SHP77 (cell line): ENCODE measurements around the gene KRT23.
"Not testable (repeated sequence)": the region's sequence is repeated elsewhere in the genome, so short reads cannot be mapped to it uniquely, and the experiment has no call there.

Source experiments
- DNase-seq, 2 experiments: peaks; one replicate each; lab custom pipeline; 2025; lab: John Stamatoyannopoulos, UW

The KRT23 gene

DNA sequence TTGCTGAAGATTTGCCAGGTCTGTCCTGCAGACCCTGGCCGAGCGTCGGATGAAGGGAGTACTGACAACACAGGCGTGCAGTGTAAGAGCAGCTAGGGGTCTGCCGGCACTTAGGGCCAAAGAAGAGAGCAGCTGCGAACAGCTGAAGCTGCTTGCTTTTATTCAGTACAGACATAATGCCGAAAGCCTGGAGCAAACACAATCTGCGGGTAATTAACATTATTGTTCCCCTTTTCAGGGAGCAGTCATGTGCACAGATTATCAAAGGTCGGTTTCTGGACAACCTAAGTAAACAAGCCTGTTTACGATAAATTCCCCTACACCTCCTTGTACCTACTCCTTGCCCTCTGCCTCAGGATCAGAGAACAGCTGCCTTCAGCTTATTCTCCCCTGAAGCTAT lies 12.0 kb upstream of the KRT23 start:
- no peak for DNase-seq

DNA sequence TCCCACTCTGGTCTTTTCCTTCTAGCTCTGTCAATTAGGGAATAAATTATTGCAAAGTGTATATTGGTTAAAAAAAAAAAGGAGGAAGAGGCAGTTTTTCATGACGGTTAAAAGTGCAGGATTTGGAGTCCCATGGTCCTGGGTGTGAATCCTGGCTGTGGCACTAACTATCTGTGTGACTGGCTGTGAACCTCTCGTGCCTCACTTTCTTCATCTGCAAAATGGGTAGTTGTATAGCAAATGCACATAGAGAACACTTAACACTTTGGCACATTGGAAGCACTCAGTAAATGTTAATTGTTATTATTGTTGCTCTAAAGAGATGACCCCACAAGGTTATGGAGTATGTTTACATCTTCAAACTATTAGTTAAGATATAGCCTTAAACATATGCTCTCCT lies 10.5 kb upstream of the KRT23 start:
- DNase-seq: no peak

DNA sequence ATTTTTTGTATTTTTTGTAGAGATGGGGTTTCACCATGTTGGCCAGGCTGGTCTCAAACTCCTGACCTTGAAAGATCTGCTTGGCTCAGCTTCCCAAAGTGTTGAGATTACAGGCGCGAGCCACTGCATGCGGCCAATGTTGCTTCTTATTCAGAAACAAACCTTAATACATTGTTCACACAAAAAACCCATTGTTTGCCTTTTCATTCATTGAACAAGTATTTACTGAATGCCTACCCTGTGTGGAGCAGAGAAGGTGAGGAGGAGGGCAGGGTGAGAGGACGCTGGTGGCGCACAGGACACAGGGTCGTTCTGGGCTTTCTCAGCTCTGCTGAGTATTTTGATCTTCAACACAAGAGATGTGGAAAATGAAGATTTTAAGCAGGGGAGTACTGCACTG lies 8.0 kb upstream of the KRT23 start:
- DNase-seq: no peak

DNA sequence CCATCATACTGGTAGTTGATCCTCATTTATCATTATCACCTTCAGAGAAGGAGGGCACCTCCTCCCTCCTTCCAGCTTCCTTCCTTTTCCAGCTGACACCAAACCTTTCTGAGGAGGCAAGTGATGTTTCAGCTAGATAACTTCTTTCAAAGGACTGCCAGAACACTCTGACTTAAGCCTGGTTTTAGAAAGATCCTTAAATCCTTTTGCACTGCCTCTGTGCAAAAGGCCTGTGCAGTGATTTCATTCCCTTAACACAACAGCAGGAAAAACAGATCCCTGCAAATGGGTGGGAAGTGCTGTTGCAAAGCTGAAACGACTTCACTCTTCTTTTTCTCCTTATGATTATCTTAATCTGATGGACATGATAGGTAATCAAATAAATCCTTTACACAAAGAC lies 7.1 kb upstream of the KRT23 start:
- DNase-seq: no peak

DNA sequence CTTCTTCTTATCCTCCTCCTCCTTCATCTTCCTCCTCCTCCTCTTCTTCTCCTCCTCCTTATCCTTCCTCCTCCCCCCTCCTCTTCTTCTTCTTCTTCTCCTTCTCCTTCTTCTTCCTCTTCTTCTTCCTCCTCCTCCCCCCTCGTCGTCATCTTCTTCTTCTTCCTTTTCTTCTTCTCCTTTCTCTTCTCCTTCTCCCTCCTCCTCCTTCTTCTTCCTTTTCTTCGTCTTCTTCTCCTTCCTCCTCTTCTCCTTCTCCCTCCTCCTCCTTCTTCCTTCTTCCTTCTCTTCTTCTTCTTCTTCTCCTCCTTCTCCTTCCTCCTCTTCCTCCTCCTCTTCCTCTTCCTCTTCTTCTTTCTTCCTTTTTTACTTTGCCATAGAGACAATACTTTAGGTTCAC lies 5.1 kb upstream of the KRT23 start:
- no peak for DNase-seq

GRCh38 chr17:40940266-40940665 lies 2.8 kb upstream of the KRT23 start:
- no peak for DNase-seq

GRCh38 chr17:40938981-40939380 lies 1.5 kb upstream of the KRT23 start:
- DNase-seq: no peak

- DNase-seq: no peak
Observed at GRCh38 chr17:40936976-40937375, 470 bp downstream of the KRT23 start.

DNA sequence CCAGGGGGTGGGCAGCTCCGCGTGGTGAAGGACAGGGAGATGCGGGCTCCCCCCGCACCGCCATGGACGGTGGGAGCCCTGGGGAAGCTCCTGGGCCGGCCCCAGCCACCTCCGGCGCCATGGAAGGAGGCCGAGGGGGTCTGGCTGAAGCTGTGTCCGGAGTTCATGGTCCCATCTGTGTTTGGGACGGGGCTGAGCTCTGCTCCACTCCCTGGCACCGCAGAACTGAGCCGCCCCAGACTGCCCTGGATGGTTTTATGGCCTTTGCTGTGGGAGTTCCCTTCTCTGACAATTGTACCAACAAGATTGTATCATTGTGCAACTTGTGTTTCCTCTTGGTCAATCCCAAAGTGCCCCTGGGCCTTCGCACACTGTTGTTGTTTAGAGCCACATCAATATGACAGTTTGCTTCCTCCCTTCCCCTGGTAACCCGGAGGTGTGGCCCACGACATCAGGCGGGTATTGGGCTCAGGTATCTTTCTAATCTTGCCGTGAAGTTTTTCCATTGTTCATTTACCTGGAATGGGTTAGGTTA lies 942 bp downstream of the KRT23 start:
- DNase-seq: no peak

GRCh38 chr17:40935624-40936023 lies 1.8 kb downstream of the KRT23 start:
- DNase-seq: no peak

DNA sequence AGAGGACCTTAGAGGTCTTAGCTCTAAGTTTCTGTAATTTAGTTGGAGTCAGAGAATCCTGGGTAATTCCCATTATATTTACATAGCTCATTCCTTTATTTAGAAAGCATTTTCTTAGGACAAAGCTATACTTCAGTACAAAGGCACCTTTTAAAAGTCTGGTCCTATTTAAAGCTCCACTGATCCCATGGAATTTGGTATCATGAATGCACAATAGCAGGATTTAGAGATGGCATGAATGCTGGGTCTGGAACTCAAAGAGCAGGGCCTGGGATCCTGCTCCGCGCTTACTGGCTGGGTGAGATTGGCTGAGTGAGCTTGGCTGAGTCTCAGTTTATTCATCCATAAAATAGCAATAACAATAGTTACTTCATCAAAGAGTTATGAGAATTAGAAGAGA lies 4.8 kb downstream of the KRT23 start:
- no peak for DNase-seq

- DNase-seq: no peak
Observed at GRCh38 chr17:40931311-40931710, 6.1 kb downstream of the KRT23 start.

- DNase-seq: no peak
Observed at GRCh38 chr17:40926341-40926740, 11.1 kb downstream of the KRT23 start.

DNA sequence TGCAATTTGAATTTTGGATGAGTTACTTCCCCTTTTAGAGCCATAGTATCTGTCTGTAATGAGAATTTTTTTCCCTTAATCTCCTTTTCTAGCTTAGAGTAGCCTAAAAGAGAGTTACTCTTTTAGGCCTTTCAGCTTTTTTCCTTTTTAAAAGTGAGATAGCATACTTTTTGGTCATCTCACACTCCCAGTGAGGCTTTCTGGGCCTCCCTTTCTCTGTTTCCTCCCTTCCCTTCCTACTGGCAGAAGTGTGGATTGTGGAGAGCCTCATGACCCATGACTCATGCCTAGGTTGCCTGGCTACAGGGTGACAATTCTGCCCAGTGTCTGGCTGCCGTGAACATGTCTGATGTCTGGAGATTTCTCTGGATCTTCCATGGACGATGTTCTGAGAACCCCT lies 15.2 kb downstream of the KRT23 start:
- DNase-seq: no peak

DNA sequence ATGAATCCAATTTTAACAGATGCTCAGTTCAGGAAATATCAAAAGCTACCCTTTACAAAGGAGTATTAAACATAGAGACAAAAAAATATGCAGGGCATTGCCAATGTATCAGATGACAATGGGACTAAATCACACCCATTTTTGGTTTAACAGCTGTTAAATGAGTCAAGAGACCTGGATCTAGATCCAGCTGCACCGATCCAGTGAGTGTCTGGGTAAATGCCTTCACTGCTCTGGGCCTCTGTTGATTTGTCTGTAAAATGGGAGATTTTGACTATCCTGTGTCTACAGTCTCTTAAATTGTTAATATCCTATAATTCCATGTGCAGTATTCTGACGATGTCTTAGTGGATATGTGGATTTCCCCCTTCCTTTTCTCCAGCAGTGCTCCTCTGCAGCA lies 16.4 kb downstream of the KRT23 start:
- DNase-seq: no peak

DNA sequence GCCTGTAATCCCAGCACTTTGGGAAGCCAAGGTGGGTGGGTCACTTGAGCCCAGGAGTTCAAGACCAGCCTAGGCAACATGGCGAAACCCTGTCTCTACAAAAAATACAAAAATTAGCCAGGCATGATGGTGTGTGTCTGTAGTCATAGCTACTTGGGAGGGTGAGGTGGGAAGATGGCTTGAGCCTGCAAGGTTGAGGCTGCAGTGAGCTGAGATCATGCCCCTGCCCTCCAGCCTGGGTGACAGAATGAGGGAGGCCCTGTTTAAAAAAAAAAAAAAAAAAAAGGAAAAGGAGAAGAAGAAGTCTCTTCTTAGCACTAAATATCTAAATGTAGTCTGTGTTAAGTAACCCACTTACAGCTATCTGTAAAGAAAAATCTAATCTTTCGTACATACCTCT lies 20.3 kb downstream of the KRT23 start:
- DNase-seq: not testable (repeated sequence)

GRCh38 chr17:40916366-40916765 lies 21.1 kb downstream of the KRT23 start:
- DNase-seq: no peak

DNA sequence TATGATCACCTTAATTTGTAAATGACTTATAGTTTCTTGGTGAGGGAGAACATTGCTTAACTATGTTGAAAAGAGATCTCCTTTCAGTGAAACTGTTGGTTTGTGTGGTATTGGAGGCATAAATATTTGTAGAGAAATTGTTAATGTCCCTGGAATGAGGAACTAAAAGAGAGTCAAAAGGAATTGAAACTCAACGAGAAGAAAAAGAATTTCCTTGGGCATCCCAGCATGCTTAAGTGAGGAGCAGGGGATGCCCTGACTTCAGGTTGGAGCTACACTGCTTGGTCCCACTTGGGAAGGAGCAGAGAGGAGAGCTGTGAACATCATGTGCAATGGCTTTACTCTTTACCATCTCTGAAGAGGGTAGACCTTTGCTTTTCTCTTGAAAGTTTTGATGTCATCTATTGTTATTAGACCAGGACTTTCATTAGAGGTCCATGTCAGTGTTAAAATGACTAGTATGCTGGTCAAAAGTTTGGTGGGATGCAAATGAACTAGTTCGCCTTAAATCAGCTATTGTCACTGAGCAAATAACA lies 21.7 kb downstream of the KRT23 start:
- DNase-seq: no peak

DNA sequence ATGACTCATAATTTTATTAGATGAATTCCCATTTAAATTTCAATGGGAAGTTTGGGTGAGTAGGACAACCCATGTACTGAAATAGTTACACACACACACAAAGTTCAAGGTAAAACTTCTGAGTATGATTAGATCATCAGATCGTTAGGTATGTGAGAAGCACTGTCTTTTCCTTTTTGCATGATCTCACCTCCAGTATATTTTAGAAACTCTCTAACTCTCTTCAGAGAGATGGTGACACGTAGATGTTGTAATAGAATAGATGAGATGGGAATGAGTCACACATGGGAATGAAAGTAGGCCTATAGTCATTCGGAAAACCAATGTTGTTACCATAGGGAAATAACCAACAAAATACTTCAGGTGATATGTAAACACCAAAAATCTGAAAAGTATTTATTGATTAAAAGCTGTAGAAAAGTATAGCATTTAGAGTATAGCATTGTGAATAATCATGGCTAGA lies 22.2 kb downstream of the KRT23 start:
- no peak for DNase-seq

DNA sequence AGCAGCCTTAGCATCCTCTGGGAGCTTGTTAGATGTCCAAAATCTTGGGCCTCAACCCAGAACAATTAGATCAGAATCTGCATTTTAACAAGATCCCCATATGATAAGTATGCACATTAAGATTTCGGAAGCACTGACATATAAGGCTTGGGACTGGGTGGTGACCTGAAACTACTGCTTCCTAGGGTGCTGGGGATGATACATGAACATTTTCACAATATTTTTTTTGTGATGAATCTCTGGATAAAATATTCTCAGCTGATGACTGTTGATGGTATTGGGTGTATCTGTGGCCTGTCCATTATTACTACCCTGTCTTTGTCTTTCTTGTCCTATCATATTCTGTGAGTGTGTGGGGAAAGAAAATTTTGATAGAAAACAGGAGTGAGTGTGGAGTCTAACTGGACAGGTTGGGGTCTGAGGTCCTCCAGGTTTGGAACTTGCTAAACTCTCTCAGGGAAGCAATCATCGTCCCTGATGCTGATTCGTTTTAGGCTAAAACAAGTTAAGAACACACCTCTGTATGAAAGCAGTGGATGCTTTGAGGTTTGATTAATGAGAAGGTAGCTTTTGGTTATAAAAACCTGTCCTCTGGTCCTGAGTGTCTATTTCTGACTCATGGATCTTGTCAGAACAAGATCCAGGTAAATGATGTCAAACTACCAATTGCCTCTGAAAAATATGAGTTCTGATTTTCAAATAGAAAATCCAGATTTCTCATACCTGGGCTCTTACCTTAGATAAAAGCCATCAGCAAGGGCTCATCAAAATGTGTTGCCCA lies 23.2 kb downstream of the KRT23 start:
- DNase-seq: no peak

DNA sequence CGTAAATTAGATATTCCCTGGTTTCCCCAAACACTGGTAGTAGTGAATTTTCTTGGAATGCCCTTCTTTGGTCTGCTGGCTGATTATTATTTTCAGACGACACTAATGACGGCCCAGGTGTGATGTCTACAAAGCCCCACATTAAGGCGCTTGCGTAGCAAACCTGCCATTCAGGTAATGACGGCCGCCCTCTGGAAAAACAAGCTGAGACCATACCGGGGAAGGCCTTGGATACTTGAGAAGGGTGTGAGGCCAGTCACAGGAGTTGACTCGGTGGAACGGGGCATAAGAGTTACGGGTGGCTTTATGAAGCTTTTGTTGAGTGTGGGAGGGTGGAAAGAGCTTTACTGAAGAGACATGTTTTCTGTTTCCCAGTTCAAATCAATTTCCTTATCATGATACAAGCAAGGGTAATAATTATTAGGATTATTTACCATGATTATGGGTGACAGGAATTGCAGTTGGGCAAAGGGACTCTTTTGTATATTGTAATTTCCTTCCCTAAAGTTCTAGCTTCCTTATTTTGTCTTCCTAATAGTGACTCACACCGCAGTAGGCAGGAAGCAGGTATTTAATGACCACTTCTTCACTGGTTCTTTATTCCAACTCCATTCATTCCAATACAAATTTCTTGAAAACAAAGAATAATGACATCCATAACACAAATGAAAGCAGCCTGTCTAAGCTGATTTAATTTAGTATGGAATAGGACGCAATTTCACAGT lies 24.8 kb downstream of the KRT23 start:
- DNase-seq: no peak

DNA sequence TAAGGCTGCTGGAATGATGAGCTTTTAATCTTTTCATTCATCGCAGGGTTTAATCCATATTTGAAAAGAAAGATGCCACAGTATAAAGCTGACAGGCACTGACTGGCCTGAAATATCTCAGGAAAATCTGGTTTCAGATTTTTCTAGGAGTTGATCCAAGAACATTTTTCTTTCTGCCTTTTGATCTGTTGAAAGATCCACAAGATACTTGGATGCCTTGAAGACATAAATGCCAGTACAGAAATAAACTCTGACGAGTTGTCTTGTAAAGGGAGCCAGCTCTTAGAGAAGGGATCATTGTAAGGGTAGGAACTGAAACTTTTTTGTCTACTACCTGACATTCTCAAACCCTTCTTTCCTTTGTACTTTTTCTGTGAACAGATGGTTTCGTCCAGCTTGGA lies 27.0 kb downstream of the KRT23 start:
- DNase-seq: no peak

DNA sequence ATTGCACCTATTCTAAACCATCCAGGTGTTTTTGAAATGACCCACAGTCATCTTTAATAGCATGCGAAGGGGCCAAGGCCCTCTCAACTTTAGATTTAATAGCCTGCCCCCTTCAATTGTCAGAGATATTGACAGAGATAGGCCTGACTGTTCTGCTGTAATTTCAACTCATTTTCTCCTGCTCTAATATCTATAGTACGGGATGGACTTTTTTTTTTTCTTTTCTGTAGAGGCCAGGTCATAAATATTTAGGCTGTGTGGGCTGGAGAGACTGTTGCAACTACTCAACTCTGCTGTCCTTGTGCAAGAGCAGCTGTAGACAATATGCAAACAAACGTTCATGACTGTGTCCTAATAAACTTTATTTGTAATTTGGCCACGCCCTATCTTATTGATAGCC lies 27.7 kb downstream of the KRT23 start:
- DNase-seq: no peak
